GM19397 (cell line): Measurements from ENCODE around the gene SYT5.
"Not testable (repeated sequence)": the region's sequence is repeated elsewhere in the genome, so short reads cannot be mapped to it uniquely, and the experiment has no call there.

ENCODE experiments used
- ATAC-seq: cut with Tn5 transposase; IDR thresholded peaks from one replicate; pipeline ENCODE4 v1.9.1; 2021; ENCODE audit warnings: mild to moderate bottlenecking, moderate library complexity; ENCODE audit not compliant: unreplicated experiment

The SYT5 gene

DNA sequence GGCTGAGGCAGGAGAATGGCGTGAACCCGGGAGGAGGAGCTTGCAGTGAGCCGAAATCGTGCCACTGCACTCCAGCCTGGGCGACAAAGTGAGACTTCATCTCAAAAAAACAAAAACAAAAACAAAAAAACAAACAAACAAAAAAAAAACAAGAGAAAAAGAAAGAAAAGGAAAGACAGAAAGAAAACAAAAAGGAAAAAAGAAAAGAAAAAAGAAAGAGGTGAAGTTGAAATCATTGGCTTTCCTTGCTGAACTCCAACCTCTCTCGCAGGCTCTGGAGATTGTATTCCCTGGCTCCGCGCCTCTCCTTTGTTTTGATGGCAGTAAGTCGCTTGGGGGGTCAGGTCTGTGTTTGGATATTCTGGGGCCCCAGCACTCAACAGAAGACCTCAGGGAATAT is 7.8 kb downstream of the SYT5 start:
- ATAC-seq: not testable (repeated sequence)

DNA sequence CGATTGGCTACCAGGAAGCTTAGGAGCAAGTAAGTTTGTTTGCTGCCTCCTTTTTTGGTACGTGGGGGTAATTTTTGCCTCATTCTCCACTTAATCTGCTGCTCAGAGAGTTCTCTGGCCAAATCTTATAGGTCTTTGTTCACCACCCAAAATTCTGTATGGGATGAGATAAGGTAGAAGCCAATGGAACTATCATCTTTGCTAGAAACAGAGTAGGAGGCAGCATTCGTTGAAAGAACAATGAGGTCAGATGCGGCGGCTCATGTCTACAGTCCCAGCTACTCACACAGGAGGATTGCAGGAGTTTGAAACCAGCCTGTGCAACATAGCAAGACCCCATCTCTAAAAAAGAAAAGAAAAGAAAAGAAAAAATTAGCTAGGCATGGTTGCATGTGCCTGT is 8.6 kb downstream of the SYT5 start:
- no peak for ATAC-seq

DNA sequence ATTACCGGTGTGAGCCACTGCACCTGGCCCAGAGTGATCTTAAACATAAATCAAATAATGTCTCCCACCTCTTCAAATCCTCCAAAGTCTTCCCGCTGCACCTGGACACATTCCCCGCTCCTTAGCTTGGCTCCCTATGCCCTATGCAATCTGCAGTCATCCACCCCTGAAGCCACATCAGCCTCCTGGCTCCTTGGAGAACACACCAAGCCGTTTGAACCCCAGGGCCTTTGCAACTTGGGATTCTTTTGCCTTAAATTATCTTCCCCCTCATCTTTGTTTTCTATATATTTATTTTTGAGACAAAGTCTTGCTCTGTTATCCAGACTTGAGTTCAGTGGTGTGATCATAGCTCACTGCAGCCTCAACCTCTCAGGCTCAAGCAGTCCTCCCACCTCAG is 11.0 kb downstream of the SYT5 start:
- ATAC-seq: no peak

DNA sequence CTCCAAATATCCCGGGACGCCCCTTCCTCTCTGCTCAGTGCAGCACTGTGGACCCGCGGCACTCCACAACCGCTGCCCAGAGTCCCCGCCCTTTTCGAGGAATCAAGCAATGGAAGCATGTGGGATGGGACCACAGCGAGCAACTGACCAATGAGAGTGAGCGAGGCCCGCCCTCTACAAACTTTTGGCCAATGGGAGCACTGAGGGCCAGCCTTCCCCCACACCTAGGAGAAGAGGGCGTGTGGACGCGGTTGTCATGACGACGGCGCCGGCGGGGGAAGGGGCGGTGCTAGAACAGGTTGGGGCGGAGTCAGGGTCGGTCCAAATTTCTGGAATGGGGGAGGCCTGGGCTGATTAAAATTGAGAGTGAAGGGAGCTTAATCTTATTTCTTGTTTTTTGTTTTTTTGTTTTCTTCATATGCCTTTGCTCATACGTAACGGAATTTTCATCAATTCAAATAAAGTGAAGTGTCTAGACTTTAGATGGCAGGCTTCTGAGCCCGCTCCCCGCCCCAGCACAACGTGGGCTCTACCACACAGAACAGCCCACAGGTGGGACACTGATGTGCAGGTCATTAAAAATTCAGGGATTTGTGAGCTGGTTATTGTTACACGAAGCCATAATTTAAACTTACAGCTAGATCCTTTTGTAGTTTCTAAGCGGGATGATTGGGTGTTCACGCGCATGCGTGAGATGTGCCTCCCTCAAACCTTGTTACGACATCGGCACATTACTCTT is 13.4 kb downstream of the SYT5 start, which contains the start of gene DNAAF3:
DNAAF3 (minus strand) TSS at position 84 of the 739 bp plus-strand sequence. CDS start 200 bp downstream, outside the sequence.
- ATAC-seq: peak; percentile 72

DNA sequence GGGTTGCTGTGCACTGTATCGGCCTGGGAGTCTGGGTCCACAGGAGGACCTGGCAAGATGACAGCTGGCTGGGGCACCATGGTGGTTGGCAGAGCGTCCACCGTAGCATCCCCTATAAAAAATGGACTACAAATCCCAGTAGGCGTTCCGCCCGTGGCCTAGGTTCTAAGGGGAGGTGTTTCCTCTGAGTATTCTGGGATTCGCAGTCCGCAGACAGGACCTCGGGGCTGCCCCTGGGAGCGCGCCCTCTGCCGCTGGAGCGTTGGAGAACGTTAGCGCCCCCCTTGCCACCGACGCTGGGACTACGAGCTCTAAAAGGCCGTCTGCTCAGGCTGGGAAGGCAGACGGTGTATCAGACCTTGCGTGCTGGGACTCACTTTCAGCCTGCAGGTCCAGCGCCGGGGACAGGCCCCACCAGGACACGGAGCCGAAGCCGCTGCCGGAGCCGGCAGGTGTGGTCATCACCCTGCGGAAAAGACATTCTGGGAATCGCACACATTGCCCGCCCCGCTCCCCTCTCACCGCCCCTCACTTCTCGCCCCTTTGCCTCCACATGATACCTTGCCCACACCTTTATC is 14.0 kb downstream of the SYT5 start:
- ATAC-seq: no peak

DNA sequence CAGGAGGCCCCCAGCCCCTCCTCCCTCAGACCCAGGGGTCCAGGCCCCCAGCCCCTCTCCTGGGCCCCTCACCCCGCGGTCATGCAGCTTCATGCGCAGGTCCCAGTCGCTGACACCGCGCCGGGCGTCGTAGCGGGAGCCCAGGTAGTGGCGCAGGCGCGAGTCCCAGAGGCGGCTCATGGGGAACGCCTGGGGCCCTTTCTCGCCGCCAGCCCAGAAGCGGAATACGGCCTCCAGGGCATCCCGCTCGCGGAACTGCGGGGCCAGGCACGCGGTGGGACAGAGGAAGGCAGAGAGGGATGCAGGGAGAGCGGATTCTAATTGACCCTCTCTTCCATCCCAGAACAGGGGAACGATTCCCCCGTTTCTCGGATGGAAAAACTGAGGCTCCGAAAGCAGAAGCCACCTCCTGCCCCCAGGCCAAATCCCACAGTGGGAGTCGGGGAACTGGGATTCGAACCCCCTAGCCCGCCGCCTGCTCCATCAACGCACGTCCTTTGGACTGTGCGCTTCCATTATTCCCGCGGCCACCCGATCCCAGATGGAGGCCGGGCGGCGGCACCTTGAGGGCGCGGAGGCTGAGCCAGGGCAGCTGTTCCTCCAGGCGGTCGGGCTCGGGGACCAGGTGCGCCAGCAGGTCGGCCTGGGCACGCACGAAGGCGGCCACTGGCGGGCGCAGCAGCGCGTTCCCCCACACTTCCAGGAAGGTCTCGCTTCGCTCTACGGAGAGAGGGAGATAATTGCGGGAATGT is 18.3 kb downstream of the SYT5 start:
- no peak for ATAC-seq

DNA sequence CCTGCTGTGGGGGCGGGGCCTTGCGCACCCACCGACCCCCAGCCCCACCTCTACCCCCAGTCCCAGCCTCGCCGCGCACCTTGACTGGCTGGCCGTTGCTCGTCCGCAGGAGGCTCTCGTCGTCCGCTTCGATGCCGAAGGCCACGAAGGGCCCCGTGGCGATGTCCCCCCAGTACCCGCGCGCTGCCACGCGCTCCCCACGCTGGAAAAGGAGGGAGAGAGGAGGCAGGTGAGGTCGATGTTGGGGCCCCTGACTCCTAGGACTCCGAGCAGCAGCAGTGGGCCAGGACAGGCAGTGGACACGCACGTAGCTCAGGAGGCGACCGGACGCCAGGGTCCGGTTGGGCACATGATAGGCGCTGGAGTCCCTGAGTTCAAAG is 19.1 kb downstream of the SYT5 start:
- no peak for ATAC-seq

DNA sequence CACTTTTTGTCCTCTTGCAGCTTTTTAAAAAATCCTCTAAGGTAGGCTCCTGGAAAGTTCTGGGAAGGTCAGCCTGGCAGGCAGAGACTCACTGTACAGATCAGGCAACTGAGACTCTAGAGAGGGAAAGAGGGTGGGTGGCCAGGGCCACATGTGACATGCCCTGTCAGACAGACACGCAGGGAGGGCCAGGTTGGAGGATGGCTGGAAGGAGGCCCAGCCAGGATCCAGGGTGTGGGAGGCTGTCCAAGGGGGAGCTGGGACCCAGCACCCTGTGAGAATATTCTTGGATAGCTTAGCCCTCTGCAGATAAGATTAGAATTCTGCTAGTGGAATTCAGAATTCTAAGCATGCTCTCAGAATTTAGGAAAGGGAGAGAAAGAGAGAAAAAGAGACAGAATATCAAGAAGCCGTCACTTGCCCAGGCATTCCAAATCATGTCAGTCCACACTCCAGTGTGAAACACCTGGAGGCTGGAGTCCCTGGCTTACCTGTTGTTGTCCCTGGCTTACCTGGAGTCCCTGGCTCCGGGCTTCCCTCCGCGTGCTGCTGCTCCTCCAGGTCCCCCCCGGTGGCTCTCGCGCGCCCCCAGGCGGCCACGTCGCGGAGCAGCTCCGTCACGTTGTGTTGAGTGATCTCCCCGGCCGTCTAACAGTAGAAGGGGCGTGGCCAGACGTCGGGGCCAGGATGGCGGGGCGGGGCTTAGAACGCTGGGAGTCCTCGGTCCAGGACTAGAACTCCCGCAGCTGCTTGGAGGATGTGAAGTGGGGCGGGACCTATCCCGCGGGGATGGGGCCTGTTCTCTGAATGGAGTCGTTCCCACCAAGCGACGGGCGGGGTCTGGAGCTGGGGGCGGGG is 19.7 kb downstream of the SYT5 start:
- ATAC-seq: no peak

DNA sequence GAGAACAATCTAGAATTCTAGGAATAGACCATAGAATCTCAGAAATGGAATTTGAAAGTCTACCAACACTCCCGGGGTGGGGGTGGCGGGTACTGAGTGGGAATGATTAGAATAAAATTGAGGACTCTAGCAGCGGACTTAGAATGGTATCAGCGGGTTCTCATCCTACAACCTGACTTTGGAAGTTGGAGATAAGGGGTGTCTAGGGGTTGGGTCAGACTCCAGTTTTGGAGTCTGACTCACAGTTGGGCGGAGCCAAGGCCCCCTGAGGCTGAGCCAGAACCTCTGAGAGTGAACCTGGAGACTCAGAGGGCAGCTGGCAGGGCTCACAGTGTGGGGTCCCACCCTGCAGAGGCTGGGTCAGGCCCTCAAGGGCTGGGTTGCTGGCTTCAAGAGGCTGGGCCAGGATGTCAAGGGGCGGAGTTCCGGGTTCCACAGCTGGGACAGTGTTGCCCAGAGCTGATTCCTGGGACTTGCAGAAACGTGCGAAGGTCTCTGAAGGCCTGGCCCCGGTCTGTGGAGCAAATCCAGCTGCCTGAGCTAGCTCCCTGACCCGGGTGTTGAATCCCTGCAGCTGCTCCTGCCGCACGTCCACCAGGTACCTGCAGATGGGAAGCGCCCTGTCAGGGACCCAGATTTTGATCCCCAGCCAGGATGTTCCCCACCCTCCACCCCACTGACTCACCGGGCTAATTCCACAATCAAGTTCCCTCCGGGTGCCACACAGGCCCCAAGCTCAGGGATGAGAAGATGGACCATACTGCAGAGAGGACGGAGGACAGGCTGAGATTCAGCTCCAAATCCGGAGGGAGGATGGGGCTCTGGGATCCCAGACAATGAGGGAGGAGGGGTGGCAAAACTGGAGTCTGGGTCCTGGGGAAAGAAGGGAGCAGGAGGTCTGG is 21.0 kb downstream of the SYT5 start:
- ATAC-seq: no peak

DNA sequence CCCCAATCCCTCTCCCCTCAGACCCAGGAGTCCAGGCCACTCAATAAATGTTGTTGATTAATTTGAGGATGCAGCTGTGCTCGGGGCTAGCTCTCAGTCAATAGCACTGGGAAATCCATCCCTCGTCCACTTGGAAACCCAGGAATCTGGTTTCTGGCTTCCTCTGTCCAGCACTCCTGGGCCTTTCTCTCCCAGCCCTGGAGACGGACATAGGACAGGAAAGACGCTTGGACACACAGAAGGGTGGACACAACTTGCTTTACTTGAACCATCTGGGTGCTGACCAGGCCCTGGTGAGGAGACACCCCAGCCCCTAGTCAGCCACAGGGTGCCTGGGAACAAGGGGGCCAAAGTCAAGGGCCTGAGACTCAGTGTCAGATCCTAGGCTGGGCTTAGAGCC is 21.7 kb downstream of the SYT5 start:
- no peak for ATAC-seq

DNA sequence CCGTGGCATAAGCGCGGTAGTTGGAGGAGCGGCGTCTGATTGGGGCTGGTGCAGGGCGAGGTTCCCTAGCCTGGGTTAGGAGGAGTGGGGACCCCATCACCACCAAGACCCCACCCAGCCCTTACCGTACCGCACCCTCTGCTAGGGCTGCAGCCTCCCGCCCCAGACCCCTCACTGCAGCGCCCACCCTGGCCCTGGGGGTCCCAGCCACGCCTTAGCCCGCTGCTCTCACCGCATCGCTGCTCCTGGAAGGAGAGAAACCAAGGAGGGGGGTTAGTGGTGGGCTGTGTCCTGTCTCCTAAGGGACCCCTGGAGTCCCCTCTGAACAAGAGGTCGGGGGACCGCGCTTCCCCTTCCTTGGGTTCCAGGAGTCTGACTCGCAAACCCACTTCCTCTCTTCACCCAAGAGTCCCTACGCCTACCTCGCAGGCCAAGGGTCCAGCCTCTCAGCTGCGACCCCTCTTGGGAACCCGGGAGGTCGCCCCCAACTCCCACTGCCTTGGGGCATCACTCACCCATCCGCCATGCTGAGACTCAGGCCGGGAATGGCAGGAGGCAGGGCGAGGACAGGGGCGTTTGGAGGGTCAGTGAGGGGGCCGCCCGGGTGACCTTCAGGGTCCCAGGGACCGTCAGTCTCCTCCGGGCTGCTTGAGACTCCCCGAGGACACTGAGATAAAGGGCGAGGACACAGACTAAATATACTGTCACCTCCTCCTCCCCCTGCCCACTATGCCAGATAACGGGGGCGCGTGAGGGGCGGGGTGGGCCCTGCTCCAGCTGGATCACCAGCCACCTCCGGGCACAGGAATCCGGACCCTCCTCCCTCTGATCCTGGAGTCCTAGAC is 22.8 kb downstream of the SYT5 start, which contains the start of gene TNNI3:
TNNI3 (minus strand) TSS at position 669 of the 845 bp plus-strand sequence; CDS start at position 526, 143 bp downstream.
- no peak for ATAC-seq

DNA sequence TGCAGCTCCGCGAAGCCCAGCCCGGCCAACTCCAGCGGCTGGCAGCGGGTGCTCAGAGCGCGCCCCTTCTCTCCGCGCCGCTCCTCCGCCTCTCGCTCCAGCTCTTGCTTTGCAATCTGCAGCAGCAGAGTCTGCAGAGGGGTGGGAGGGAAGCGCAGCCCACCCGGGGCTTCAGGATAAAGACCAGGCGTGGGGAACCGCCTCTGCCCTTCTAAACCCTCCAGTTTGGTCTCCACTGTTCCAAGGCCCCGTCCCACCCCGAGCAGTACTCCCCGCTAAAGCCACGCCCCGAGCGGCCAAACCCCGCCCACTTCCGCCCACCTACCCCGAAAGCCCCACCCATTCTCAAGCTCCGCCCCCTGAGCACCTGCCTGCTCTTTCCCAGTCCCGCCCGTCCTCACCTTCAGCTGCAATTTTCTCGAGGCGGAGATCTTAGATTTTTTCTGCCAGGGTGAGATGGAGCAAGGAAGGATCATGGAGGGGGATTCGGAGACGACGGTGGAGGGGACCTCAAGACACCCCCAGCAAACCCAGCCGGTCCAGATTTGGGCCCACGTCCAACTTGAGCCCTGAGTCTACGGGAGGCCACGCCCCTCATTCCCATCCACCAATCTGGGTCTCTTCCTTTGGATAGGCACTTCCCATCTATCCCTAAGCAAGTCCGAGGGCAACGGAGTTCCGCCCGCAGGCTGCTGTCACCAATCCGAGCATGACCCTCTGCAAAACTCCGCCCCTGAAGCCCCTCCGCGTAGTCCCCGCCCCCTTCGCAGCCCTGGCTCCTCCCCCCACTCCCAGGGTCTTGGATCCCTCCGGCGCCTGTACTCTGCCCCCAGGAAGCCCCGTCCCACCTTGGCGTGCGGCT is 23.7 kb downstream of the SYT5 start:
- no peak for ATAC-seq

DNA sequence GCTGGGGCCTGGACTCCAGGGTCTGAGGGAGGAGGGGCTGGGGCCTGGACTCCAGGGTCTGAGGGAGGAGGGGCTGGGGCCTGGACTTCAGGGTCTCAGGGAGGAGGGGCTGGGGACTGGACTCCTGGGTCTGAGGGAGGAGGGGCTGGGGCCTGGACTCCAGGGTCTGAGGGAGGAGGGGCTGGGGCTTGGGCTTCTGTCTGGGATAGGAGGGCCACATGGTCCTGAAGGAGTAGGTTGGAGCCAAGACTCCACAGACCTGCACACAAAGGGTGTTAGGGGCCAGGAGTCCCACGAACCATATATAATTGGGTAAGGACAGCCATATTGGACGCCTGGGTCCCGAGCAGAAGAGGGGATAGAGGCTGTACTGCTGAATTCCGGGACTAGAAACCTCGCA is 24.3 kb downstream of the SYT5 start:
- not testable (repeated sequence) for ATAC-seq

DNA sequence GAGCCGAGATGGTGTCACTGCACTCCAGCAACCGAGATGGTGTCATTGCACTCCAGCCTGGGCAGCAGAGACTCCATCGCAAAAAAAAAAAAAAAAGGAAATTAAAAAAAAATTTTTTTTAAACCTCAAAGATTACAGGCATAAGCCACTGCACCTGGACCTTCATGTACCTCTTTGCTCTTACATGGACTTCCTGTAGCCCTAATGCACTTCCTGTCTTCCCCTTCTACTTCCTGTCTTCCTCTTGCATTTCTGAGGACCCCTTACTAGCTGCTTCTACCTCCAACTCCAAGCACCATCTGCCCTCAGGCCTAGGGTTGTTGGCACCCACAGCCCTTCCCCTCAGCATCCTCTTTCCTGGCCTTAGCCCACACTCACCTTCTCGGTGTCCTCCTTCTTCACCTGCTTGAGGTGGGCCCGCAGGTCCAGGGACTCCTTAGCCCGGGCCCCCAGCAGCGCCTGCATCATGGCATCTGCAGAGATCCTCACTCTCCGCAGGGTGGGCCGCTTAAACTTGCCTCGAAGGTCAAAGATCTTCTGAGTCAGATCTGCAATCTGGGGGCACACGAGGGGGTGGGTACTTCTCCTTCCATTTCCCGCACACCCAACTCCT is 26.3 kb downstream of the SYT5 start:
- ATAC-seq: no peak

DNA sequence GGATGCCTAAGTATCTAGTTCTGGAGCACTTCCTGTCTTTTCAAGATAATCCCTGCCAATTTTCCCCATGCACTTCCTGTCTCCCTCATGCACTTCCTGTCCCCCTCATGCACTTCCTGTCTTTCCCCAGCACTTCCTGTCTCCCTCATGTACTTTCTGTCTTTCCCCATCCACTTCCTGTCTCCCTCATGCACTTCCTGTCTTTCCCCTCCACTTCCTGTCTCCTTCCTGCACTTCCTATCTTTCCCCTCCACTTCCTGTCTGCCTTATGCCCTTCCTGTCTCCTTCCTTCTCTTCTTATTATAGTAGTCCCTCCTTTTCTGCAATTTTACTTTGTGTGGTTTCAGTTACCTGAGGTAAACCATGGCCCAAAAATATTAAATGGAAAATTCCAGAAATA is 28.1 kb downstream of the SYT5 start:
- ATAC-seq: no peak

DNA sequence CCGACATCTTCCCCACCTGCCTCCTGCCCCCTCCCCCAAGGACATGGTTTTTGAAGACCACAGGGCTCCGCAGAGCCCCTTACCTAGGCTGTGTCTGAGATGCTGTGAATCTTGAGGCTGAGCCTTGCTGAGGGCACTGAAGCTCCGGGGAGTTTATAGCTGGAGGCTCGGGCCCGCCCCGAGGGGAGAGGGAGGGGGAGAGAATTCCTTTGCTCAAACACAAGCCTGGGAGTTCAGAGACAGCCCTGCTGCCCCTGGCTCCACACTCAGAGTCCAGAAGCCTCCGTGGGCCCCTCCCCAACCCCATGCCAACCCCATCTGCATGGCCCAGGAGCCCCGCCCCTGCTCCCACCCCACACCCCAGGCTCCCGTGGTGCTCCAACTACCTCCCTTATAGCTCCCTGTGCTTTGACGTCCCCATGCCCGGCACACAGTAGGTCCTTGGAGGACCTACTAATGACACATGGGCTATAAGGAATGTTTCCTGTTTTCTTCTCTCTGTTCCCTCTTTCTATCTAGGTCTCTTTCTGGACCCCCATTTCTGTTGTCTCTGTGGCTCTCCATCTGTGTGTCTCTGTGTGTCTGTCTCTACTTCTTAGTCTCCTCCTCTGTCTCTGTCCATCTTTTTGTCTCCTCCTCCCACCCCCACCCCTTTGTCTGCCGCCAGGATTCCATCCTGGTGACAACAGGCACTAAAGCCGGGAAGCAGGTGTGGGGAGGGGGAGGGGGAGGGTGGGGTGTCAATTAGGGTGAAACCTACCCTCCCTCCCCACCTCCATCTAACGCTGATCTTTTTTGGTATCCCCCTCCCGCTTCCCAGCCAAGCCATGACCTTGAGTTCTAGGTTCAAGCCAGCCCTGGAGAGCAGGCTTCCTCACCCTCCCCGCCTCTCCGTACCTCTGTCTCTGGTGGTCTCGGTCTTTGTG is 30.7 kb downstream of the SYT5 start, which contains the start of gene TNNT1:
TNNT1 (minus strand) TSS at position 129 of the 926 bp plus-strand sequence. CDS start 2,049 bp downstream, outside the sequence.
- ATAC-seq: no peak
